ENCODE measurements around the gene B3GNT5.
A peak's percentile ranks its signal among the peaks of the same experiment; 100 is the strongest.

The B3GNT5 gene

DNA sequence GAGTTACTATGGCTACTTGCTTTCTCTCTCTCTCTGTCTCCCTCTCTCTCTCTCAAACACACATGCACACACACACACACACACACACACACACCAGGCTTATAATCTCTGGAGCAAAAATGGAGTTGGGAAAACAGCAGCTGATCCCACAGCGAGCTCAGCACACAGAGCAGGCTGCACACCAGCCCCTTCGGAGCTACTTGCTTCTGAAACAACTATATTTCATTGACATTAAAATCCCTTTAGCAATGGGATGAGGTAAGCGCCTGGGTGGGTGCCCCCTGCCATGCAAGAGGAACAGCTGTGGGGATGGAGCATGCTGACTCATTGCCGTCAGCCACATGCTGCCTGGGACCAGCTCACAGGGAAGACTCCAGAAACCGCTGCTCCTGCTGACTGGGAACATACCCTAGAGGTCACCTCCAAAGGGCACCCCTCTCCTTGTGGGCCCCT, 45.7 kb downstream of the B3GNT5 start:
- DNase-seq = peak; percentile 32
- H3K27me3 ChIP-seq (ENCODE audit: insufficient read depth, low read depth, severe bottlenecking) = no peaks in the 10 kb centered on the region
- H3K9me3 ChIP-seq (ENCODE audit: severe bottlenecking) = no peaks in the 10 kb centered on the region
- no peak overlapping the region for H3K27ac ChIP-seq
- no peak overlapping the region for H3K4me3 ChIP-seq (ENCODE audit: low read depth, low read length)
- no peak for TF ChIP-seq CTCF (IDR thresholded peaks at IDR 0.05; ENCODE audit: low read depth, low read length)
- H3K36me3 ChIP-seq = no peaks in the 10 kb centered on the region

DNA sequence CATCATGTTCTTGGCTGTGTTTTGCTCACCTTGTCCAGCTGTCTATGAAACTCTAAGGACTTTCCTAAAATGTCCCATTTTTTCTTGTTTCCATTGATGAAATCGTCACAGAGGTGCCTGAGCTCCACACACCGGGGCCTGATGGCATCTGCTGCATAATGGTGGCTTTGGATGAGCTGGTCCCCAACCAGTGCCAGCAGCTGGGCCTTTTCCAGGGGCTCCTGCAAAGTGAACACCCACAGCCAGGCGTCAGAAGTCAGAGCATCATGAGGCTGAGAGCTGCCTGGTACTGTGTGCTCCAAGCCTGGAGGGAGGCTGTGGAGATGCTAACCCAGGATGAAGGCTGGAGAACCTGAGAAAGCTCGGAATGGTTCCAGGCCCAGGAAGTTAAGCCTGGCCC, 46.9 kb downstream of the B3GNT5 start:
- Histone ChIP-seq H3K9me3 (ENCODE audit: severe bottlenecking) (no peaks in the 10 kb centered on the region), H3K36me3 (no peaks in the 10 kb centered on the region), H3K27ac (no peak overlapping the region), H3K4me3 (ENCODE audit: low read depth, low read length) (no peak overlapping the region), H3K27me3 (ENCODE audit: insufficient read depth, low read depth, severe bottlenecking) (no peaks in the 10 kb centered on the region)
- no peak for TF ChIP-seq CTCF (IDR thresholded peaks at IDR 0.05; ENCODE audit: low read depth, low read length)
- no peak for DNase-seq

DNA sequence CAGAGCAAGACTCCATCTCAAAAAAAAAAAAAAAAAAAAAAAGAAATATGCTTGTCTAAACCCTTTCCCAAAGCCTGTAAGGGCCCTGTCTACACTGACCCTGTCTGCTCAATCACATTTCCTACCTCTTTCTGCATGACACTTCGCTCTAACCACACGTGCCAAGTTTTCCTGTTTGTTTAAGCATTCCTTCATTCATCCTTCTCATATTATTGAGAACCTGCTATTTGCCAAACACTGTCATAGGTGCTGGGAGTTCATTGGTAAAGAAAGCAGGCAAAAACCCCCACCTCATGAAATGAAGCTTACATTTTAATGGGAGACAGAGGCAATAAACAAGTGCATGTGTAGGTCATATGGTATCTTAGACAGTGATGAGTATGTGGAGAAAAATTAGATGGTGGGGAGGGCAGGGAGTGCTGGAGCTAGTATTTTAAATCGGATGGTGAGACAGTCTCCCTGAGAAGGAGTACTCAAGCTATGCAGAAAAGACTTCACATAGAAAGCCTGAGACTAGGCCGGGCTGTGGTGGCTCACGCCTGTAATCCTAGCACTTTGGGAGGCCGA, 48.0 kb downstream of the B3GNT5 start:
- Histone ChIP-seq H3K36me3 (no peaks in the 10 kb centered on the region), H3K9me3 (ENCODE audit: severe bottlenecking) (no peaks in the 10 kb centered on the region), H3K27me3 (ENCODE audit: insufficient read depth, low read depth, severe bottlenecking) (no peaks in the 10 kb centered on the region), H3K27ac (no peak overlapping the region), H3K4me3 (ENCODE audit: low read depth, low read length) (no peak overlapping the region)
- DNase-seq = no peak
- TF ChIP-seq CTCF (IDR thresholded peaks at IDR 0.05; ENCODE audit: low read depth, low read length) = no peak

DNA sequence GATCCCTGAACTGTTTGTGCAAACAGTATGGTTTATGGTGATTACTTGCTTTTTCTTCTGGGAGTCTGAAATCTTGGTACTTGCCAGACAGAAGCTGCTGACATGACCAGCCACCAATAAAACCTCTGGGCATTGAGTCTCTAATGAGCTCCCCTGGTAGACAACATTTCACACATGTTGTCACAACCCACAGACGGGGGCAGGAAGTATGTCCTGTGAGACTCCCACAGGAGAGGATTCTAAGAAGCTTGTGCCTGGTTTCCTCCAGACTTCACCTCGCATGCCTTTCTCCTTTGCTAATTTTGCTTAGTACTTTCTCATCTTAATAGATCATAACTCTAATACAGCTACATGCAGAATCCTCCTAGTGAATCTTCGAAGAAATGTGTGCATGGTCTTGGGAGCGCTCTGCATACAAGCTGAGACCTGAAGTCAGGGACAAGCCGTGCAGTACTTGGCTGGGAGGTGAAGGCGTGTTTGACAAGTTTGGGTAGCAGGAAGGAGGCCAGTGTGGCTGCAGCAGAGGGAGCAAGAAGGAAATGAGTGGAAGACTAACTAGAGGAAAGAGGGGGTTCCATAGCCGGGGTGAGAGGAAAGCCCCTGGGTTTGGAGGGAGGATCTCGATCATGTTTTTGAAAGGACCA, 49.0 kb downstream of the B3GNT5 start:
- Histone ChIP-seq H3K36me3 (no peaks in the 10 kb centered on the region), H3K4me3 (ENCODE audit: low read depth, low read length) (no peak overlapping the region), H3K27ac (no peak overlapping the region), H3K27me3 (ENCODE audit: insufficient read depth, low read depth, severe bottlenecking) (no peaks in the 10 kb centered on the region), H3K9me3 (ENCODE audit: severe bottlenecking) (no peaks in the 10 kb centered on the region)
- no peak for TF ChIP-seq CTCF (IDR thresholded peaks at IDR 0.05; ENCODE audit: low read depth, low read length)
- DNase-seq = no peak

- Histone ChIP-seq H3K9me3 (ENCODE audit: severe bottlenecking) (no peaks in the 10 kb centered on the region), H3K36me3 (no peaks in the 10 kb centered on the region), H3K27me3 (ENCODE audit: insufficient read depth, low read depth, severe bottlenecking) (no peaks in the 10 kb centered on the region), H3K4me3 (ENCODE audit: low read depth, low read length) (no peak overlapping the region), H3K27ac (no peak overlapping the region)
- DNase-seq = no peak
- TF ChIP-seq CTCF (IDR thresholded peaks at IDR 0.05; ENCODE audit: low read depth, low read length) = no peak
Measured at GRCh38 chr3:183303690-183304089, 50.6 kb downstream of the B3GNT5 start.

Data from WERI-Rb-1 (cell line).